HL-60 (cell line): ENCODE measurements around the gene SPINK13.

Source experiments
- POLR2AphosphoS5 ChIP-seq: IDR thresholded peaks from 2 replicates; pipeline ENCODE4 v1.6.1; 2012; ENCODE audit warnings: low read depth
- REST ChIP-seq: IDR thresholded peaks from 2 replicates; pipeline ENCODE4 v1.6.1; 2012; ENCODE audit warnings: low read depth; ENCODE audit not compliant: insufficient replicate concordance
- TF ChIP-seq, protein P1 (sequence below): IDR thresholded peaks from one replicate; pipeline ENCODE4 v1.5.1; 2011; ENCODE audit warnings: low read length, control low read depth, inconsistent platforms; ENCODE audit not compliant: insufficient read depth

DNA sequence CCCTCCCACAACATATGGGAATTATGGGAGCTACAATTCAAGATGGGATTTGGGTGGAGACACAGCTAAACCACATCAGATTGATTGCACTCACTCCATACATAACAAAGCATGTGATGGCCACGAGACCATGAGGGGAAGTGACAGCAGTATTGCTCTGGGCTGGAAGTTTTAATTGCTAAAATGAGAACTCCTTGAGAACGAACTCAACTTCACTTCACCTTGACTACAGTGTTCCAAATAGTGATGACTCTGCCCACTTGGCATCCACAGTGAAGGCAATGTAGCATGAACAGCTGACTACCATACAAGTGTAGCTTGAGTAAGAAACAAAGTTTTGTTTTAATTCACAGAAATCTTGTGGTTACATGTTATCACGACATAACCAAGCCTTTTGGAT is 42.9 kb downstream of the SPINK13 start:
- TF ChIP-seq REST (no peak), POLR2AphosphoS5 (no peak)
- TF ChIP-seq, protein P1, sequence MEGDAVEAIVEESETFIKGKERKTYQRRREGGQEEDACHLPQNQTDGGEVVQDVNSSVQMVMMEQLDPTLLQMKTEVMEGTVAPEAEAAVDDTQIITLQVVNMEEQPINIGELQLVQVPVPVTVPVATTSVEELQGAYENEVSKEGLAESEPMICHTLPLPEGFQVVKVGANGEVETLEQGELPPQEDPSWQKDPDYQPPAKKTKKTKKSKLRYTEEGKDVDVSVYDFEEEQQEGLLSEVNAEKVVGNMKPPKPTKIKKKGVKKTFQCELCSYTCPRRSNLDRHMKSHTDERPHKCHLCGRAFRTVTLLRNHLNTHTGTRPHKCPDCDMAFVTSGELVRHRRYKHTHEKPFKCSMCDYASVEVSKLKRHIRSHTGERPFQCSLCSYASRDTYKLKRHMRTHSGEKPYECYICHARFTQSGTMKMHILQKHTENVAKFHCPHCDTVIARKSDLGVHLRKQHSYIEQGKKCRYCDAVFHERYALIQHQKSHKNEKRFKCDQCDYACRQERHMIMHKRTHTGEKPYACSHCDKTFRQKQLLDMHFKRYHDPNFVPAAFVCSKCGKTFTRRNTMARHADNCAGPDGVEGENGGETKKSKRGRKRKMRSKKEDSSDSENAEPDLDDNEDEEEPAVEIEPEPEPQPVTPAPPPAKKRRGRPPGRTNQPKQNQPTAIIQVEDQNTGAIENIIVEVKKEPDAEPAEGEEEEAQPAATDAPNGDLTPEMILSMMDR = no peak
